Activated T-cell treated with anti-CD3 and anti-CD28 coated beads, Interleukin-2, amount 50 U/mL, for 24 hours (primary cell): Measurements from ENCODE around the gene ADCYAP1.

ENCODE experiments used
- DNase-seq: peaks from one replicate; pipeline ENCODE4 v3.0.0-alpha.2; 2020
- H3K27ac Mint-ChIP-seq: 2 replicates; pipeline ENCODE4 v1.8.0; 2020; ENCODE audit warnings: mild to moderate bottlenecking, mixed read lengths
- H3K27me3 Mint-ChIP-seq: 2 replicates; pipeline ENCODE4 v1.8.0; 2020; ENCODE audit warnings: mixed read lengths
- H3K36me3 Mint-ChIP-seq: 2 replicates; pipeline ENCODE4 v1.8.0; 2020; ENCODE audit warnings: low read depth, mixed read lengths
- H3K4me1 Mint-ChIP-seq: 2 replicates; pipeline ENCODE4 v1.8.0; 2020; ENCODE audit warnings: low read depth, mixed read lengths
- H3K4me3 Mint-ChIP-seq: 2 replicates; pipeline ENCODE4 v1.8.0; 2020; ENCODE audit warnings: mild to moderate bottlenecking, moderate library complexity, mixed read lengths
- H3K9me3 Mint-ChIP-seq: 2 replicates; pipeline ENCODE4 v1.8.0; 2020; ENCODE audit warnings: mixed read lengths

ADCYAP1 gene

GRCh38 chr18:933082-933481 lies 28.4 kb downstream of the ADCYAP1 start:
- no peaks in the 10 kb centered on the region for H3K36me3 Mint-ChIP-seq

GRCh38 chr18:934518-935133 lies 30.0 kb downstream of the ADCYAP1 start:
- Mint-ChIP-seq H3K36me3 (no peaks in the 10 kb centered on the region), H3K4me1 (no peaks in the 10 kb centered on the region), H3K27ac (no peak overlapping the region), H3K27me3 (peaks cover 21% of the 10 kb centered on the region), H3K4me3 (no peak overlapping the region), H3K9me3 (no peaks in the 10 kb centered on the region)
- no peak for DNase-seq

More at GRCh38 chr18:933082-933481, 28.4 kb downstream of the ADCYAP1 start:
- Mint-ChIP-seq H3K4me1 (no peaks in the 10 kb centered on the region), H3K27ac (no peak overlapping the region), H3K27me3 (peaks cover 17% of the 10 kb centered on the region), H3K4me3 (no peak overlapping the region), H3K9me3 (no peaks in the 10 kb centered on the region)
- DNase-seq, result no peak

GRCh38 chr18:936941-937340 lies 32.3 kb downstream of the ADCYAP1 start:
- DNase-seq, result no peak
- Mint-ChIP-seq H3K9me3 (no peaks in the 10 kb centered on the region), H3K4me1 (no peaks in the 10 kb centered on the region), H3K4me3 (no peak overlapping the region), H3K27ac (no peak overlapping the region), H3K27me3 (peaks cover 15% of the 10 kb centered on the region), H3K36me3 (no peaks in the 10 kb centered on the region)

GRCh38 chr18:939166-939565 lies 34.5 kb downstream of the ADCYAP1 start:
- no peak overlapping the region for H3K4me3 Mint-ChIP-seq
- H3K27me3 Mint-ChIP-seq, result peaks cover 11% of the 10 kb centered on the region
- H3K9me3 Mint-ChIP-seq, result no peaks in the 10 kb centered on the region
- no peaks in the 10 kb centered on the region for H3K36me3 Mint-ChIP-seq
- no peaks in the 10 kb centered on the region for H3K4me1 Mint-ChIP-seq
- H3K27ac Mint-ChIP-seq, result no peak overlapping the region
- DNase-seq, result no peak

GRCh38 chr18:939958-940357 lies 35.3 kb downstream of the ADCYAP1 start:
- Mint-ChIP-seq H3K27me3 (peaks cover 11% of the 10 kb centered on the region), H3K4me3 (no peak overlapping the region), H3K36me3 (no peaks in the 10 kb centered on the region), H3K27ac (no peak overlapping the region), H3K9me3 (no peaks in the 10 kb centered on the region), H3K4me1 (no peaks in the 10 kb centered on the region)
- DNase-seq, result no peak

GRCh38 chr18:941331-941730 lies 36.7 kb downstream of the ADCYAP1 start:
- H3K4me3 Mint-ChIP-seq, result no peak overlapping the region
- H3K27ac Mint-ChIP-seq, result no peak overlapping the region
- H3K4me1 Mint-ChIP-seq, result no peaks in the 10 kb centered on the region
- H3K27me3 Mint-ChIP-seq, result peaks cover 11% of the 10 kb centered on the region
- H3K9me3 Mint-ChIP-seq, result no peaks in the 10 kb centered on the region
- no peak for DNase-seq
- H3K36me3 Mint-ChIP-seq, result no peaks in the 10 kb centered on the region

DNA sequence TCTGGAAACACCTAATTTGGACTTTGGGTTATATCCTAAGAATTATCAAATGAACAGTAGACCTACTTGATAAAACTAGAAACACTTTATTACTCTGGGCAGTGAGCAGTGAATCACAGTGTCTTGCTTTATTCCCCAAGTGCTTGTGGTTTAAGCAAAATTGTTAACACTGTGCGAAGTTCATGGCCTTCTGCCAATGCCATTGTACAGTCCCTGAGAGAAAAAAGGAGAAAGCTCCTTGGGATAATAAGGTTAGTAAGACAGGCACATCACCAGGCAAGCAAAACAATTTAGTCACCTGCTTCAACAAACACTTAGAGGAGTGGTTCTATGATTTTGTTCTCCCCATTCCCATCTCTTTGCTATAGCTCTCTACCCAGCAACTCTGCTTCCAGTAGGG lies 39.8 kb downstream of the ADCYAP1 start:
- H3K4me3 Mint-ChIP-seq, result no peak overlapping the region
- H3K9me3 Mint-ChIP-seq, result no peaks in the 10 kb centered on the region
- H3K36me3 Mint-ChIP-seq, result no peaks in the 10 kb centered on the region
- no peaks in the 10 kb centered on the region for H3K4me1 Mint-ChIP-seq
- H3K27me3 Mint-ChIP-seq, result peaks cover 8% of the 10 kb centered on the region
- no peak overlapping the region for H3K27ac Mint-ChIP-seq
- no peak for DNase-seq

GRCh38 chr18:949724-950631 lies 45.3 kb downstream of the ADCYAP1 start:
- Mint-ChIP-seq H3K9me3 (no peaks in the 10 kb centered on the region), H3K36me3 (no peaks in the 10 kb centered on the region), H3K27me3 (peaks cover 19% of the 10 kb centered on the region), H3K27ac (no peak overlapping the region), H3K4me1 (no peaks in the 10 kb centered on the region), H3K4me3 (no peak overlapping the region)
- no peak for DNase-seq

DNA sequence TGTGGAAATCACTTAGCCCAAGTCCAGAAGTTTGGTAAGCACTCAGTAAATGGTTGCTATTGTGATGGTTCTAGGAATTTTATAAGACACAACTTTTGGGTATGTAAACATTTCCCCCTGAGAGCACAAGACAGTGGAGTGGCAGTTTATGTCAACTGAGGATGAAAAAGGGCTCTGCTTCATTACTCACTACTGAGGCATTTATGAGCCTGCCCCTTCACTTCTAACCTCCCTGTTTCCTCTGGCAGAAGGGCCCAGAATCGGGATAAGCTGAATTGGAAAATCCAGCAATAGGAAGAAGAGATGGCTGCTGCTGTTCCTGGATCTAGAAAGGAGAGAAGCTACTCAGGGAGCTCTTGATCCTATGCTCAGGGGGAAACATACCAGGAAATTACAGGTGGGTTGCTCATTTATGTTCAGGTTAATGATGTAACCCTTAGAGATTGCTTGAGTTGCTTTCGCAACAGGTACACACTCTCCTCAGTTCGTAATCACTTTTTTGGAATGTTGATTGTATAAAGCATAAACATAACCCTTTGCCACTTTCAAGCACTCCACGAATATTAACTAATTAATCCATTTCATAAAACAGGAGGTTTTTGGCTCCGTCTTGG lies 46.3 kb downstream of the ADCYAP1 start:
- H3K9me3 Mint-ChIP-seq, result no peaks in the 10 kb centered on the region
- no peak for DNase-seq
- no peak overlapping the region for H3K27ac Mint-ChIP-seq
- peaks cover 19% of the 10 kb centered on the region for H3K27me3 Mint-ChIP-seq
- no peak overlapping the region for H3K4me3 Mint-ChIP-seq
- no peaks in the 10 kb centered on the region for H3K4me1 Mint-ChIP-seq
- no peaks in the 10 kb centered on the region for H3K36me3 Mint-ChIP-seq

GRCh38 chr18:955384-956066 lies 50.9 kb downstream of the ADCYAP1 start:
- Mint-ChIP-seq H3K4me1 (no peaks in the 10 kb centered on the region), H3K9me3 (no peaks in the 10 kb centered on the region), H3K4me3 (no peak overlapping the region), H3K27ac (no peak overlapping the region), H3K27me3 (peaks cover 20% of the 10 kb centered on the region), H3K36me3 (no peaks in the 10 kb centered on the region)
- no peak for DNase-seq

- peaks cover 3% of the 10 kb centered on the region for H3K4me1 Mint-ChIP-seq
- H3K4me3 Mint-ChIP-seq, result no peak overlapping the region
- no peaks in the 10 kb centered on the region for H3K36me3 Mint-ChIP-seq
- no peak overlapping the region for H3K27ac Mint-ChIP-seq
- peaks cover 21% of the 10 kb centered on the region for H3K27me3 Mint-ChIP-seq
- H3K9me3 Mint-ChIP-seq, result no peaks in the 10 kb centered on the region
- DNase-seq, result no peak
These were observed 53.2 kb downstream of the ADCYAP1 start for GRCh38 chr18:957829-958228.

GRCh38 chr18:959854-960253 lies 55.2 kb downstream of the ADCYAP1 start:
- Mint-ChIP-seq H3K4me1 (peaks cover 3% of the 10 kb centered on the region), H3K27me3 (peaks cover 27% of the 10 kb centered on the region), H3K9me3 (no peaks in the 10 kb centered on the region), H3K27ac (no peak overlapping the region), H3K4me3 (no peak overlapping the region), H3K36me3 (no peaks in the 10 kb centered on the region)
- no peak for DNase-seq
